Non-pigmented ciliary epithelial cell (primary cell): ENCODE data around the gene LINGO1.

ENCODE experiments used
- DNase-seq: peaks from one replicate; pipeline ENCODE4 v3.0.0-alpha.2; 2010; ENCODE audit warnings: low read depth

Gene LINGO1

DNA sequence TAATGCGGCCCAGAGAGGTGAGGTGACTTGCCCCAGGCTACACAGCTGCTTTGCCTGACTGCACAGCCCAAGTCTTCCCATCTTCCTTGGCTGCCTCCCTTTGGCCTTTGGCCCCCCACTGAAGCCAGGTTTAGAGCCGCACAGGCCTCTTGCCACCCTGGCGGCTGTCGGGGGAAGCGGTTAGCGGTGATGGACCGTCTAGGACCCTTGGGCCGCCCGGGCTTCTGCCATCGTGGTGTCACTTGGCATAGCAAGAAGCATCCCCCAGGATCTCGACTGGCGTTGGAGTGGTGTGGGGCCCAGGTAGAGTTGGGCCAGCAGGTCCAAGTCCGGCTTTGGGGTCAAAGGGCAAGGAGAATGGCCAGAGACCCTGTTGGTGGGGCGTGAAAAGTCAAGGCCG is 61.0 kb downstream of the LINGO1 start:
- DNase-seq, result no peak

- no peak for DNase-seq
Observed at GRCh38 chr15:77571181-77571580, 61.5 kb downstream of the LINGO1 start.

DNA sequence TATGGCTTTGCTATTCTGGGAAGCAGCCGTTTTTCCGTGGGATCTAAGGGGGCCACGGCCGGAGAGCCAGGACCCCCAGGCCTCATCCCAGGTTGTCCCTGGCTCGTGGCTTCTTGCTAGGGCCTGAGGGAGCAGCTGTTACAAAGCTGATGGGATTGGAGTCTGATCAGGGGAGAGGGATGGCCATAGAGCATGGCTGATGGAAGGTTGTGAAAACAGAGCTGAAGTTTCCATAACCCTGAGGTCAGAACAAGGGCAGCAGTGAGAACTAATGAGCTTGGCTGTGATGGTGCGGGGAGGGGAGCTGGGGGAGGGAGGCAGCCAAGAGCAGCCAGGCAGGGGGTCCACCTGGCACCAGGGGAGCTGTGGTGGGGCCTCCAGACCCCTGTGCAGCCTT is 63.0 kb downstream of the LINGO1 start:
- DNase-seq, result no peak

DNA sequence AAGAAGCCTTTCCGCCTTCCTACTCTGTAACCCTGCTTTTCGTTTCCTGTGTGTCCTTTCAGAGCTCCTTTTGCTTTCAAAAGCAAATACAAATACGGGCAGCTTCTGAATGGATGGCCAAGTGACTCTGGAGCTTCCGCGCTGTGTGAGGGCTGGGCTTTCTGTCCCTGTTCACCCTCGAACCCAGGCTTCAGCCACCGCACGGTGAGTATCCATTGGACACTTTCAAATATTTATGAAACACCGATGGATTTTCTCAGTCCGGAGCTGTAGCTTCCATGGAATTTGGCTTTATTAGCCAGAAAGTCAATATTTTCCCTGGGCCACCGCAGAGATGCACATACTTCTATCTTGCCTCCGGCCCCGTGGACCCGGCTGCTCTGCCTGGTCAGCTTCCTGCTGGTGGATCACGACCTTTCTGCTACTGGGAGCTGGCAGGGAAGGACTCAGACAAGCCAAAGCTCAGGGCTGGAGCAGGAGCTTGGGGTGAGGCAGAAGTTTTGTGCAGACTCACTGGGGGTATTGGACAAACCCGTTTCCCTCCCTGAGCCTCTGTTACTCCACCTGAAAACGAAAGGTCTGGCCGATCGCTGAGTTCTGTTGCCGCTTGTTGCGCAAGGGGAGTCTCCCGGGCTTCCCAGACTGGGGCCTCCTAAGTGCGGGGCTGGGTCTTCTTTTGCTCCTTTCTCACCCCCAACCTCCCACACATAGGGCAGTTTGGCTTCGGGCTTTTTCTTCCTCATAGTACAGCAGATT is 63.6 kb downstream of the LINGO1 start:
- no peak for DNase-seq

DNA sequence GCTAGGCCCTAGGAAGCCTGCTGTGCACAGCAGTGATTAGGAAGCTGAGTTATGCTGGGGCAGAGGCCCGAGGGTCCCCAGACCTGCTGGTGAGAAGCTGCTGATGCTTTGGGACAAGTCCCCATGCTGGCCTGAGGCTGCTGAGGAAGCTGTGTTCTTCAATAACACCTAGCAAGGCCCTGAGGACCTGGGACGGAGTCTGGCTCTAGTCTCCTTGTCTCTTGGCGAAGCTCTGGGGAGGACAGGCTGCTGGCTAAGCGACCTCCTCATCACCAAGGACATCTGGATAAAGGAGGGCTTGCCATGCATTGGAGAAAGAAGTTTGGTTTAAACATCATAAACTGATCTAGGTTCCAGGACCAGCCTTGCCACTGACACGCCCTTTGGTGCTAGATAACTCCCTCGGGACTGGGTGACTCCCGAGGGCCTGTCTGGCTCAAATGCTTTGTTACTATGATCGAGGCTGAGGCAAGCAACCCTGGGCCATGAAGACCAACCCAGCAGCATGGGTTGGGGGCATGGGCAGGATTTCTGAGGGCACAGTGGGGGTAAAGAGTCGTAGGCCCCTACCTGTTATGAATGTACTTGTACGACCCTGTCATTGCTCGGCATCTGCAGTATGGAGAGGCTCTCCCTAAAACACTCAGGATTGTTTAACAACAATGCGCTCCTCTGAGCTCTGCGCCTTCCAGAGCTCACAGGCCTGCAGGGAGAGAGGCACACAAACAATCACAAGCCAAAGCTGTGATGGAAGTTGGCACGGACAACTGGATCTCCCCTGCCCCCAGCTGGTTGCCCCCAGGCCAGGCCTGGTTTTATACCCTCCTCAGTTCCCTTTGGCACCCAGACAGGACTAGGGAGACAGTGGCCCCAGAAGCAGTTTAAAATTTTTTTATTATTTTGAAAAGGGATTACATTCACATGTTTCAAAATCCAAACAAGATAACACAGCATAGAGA is 64.4 kb downstream of the LINGO1 start:
- DNase-seq, result no peak

DNA sequence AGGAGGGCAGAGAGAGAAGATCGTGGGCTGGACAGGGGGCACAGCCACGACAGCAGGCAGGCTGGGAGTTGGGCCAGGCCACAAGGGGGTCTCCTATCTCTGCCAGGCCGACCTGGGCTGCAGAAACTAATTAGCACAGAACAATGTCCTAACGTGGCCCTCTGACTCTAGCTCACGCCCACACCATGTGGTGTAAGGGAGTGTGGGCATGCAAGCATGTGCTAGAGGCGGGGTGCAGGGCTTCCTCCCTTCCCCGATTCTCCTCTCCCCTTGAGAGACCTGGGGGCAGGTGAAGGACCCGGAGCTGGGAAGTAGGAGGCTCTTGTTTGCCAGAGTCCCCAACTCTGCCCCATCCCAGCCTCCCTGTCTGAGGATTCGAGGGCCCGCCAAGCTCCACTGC is 65.5 kb downstream of the LINGO1 start:
- no peak for DNase-seq

DNA sequence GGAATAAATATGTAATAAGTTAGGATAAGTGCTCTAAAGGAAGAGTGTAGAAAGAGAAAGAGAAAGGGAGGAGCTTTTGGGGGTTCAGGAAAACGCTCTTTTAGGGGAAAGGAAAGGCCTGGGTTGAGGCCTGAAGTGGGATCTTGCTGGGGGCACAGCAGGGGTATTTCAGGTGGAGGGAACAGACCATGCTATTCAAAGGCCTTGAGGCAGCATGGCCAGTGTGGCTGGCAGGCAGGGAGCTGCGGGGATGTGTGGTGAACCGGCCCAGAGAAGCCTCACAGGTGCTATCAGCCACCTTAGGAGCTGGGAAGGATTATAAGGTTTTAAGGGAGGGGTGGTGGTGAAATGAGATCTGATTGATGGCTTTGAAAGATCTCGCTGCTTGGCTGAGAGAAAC is 66.6 kb downstream of the LINGO1 start:
- no peak for DNase-seq

- no peak for DNase-seq
Observed at GRCh38 chr15:77565378-77565915, 67.3 kb downstream of the LINGO1 start.

- DNase-seq, result no peak
Observed at GRCh38 chr15:77564938-77565337, 67.8 kb downstream of the LINGO1 start.

DNA sequence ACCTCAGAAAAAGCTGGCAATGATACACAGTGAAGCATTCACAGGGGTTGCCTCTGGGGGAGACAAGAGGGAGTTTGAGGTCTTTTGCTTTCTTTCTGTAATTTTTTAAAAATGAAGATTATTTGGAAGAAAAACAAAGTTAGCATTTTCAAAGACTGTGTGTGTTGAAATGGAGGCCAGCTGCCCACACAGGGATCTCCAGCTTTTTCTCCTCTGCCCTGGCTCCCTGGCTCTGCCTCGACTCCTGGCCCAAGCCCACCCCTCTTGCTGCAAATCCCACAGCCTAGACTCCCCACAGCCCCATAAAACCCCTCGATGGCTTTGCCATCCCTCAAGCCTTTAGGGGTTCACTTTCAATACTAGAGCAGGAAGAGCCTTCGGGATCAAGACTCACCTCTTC is 68.4 kb downstream of the LINGO1 start:
- DNase-seq, result no peak

GRCh38 chr15:77563623-77564156 is 69.0 kb downstream of the LINGO1 start:
- no peak for DNase-seq
